Lung (tissue), 12 donors: Measurements from ENCODE around the gene TUBA4B. TPM values are rescaled to one million over a fixed set of nuclear protein-coding genes. Genes with fewer than 3 reads are reported as not detected.

Source experiments
- ATAC-seq: fragments of 200-7000 bp; cut with Tn5 transposase; one replicate; pipeline ENCODE4 v1.9.1; 2020; ENCODE audit warnings: moderate number of reproducible peaks; ENCODE audit not compliant: insufficient read depth, low FRiP score
- DNase-seq, 3 donors: peaks; one replicate each; pipeline ENCODE4 v3.0.0-alpha.2; 2013 to 2017
- H3K27ac ChIP-seq, 2 donors: one replicate each; pipeline ENCODE4 v1.5.1; 2013; ENCODE audit warnings: mild to moderate bottlenecking in 2 of 2, moderate library complexity in 2 of 2, control low read depth in 1 of 2, inconsistent platforms in 1 of 2, low read depth in 1 of 2, low read length in 1 of 2
- H3K27me3 ChIP-seq, 3 donors: one replicate each; pipeline ENCODE4 v1.5.1; 2013; ENCODE audit warnings: low read length in 2 of 3; ENCODE audit not compliant: control insufficient read depth in 3 of 3, insufficient read depth in 3 of 3
- H3K36me3 ChIP-seq, 4 donors: one replicate each; pipeline ENCODE4 v1.5.1; 2013; ENCODE audit warnings: low read length in 4 of 4, mild to moderate bottlenecking in 1 of 4, moderate library complexity in 1 of 4; ENCODE audit not compliant: control insufficient read depth in 4 of 4, insufficient read depth in 4 of 4
- H3K4me1 ChIP-seq, 5 donors: one replicate each; pipeline ENCODE4 v1.5.1; 2013; ENCODE audit warnings: low read length in 5 of 5, mild to moderate bottlenecking in 2 of 5, moderate library complexity in 1 of 5; ENCODE audit not compliant: control insufficient read depth in 5 of 5, insufficient read depth in 5 of 5
- H3K4me3 ChIP-seq: one replicate; pipeline ENCODE4 v1.5.1; 2013; ENCODE audit warnings: mild to moderate bottlenecking, control low read depth, moderate library complexity
- H3K9ac ChIP-seq, 2 donors: one replicate each; pipeline ENCODE4 v1.5.1; 2013; ENCODE audit warnings: low read length in 2 of 2, control low read depth in 1 of 2; ENCODE audit not compliant: insufficient read depth in 1 of 2
- H3K9me3 ChIP-seq, 4 donors: one replicate each; pipeline ENCODE4 v1.5.1; 2013; ENCODE audit warnings: low read length in 3 of 4, mild to moderate bottlenecking in 1 of 4, moderate library complexity in 1 of 4; ENCODE audit not compliant: control insufficient read depth in 4 of 4, insufficient read depth in 3 of 4
- CTCF ChIP-seq: IDR thresholded peaks from 2 replicates; pipeline ENCODE4 v1.5.1; 2012; ENCODE audit warnings: mild to moderate bottlenecking; ENCODE audit errors: control extremely low read depth, extremely low read depth
- WGBS, 2 donors: extraction: QIAGEN DNeasy Blood & Tissue Kit; methylation state at CpG; one replicate each; pipeline ENCODE4 v1.1.7; 2013; 5-methylcytosine and 5-hydroxymethylcytosine counted together
- polyA plus RNA-seq, 2 donors: library from polyadenylated mRNA; stranded (reverse); fragments of 200-250 nt; gene quantifications; one replicate each; pipeline ENCODE4 v1.2.1, GENCODE V29; 2013
- total RNA-seq, 2 donors: library from RNA; depleted of rRNA in 1 of 2; stranded (reverse); fragments of >200 nt in 1 of 2; gene quantifications; one replicate each; pipeline ENCODE4 v1.2.1, GENCODE V29; 2014 to 2021
- donor health status: control.
- donor health status: control.
- donor health status: Bipolar disorder and iron deficiency.
- donor health status: healthy.
- donor health status: DM: yes; HTN: yes; CAD: no.

The TUBA4B gene
- total and polyA plus RNA-seq, 4 donors, result 5.7 to 20.3 (median 10.5) TPM

GRCh38 chr2:219205981-219206327 lies 47.1 kb upstream of the TUBA4B start:
- TF ChIP-seq CTCF, result no peak
- no peaks in the 10 kb centered on the region for H3K9me3 ChIP-seq
- H3K27ac ChIP-seq, result peak overlapping the region; percentile 79 to 93
- peaks cover 4 to 15% (median 15%) of the 10 kb centered on the region in 4 donors for H3K36me3 ChIP-seq
- ATAC-seq (no peak), DNase-seq (no peak)
- WGBS, 2 donors, result 15 to 20% methylated on average over 7 of the region's 7 CpGs
- peak overlapping the region; percentile 44 for H3K4me3 ChIP-seq
- peaks cover 0 to 22% (median 12%) of the 10 kb centered on the region in 5 donors for H3K4me1 ChIP-seq
- H3K9ac ChIP-seq, result peak overlapping the region; percentile 95 to 97
- H3K27me3 ChIP-seq, result no peaks in the 10 kb centered on the region

DNA sequence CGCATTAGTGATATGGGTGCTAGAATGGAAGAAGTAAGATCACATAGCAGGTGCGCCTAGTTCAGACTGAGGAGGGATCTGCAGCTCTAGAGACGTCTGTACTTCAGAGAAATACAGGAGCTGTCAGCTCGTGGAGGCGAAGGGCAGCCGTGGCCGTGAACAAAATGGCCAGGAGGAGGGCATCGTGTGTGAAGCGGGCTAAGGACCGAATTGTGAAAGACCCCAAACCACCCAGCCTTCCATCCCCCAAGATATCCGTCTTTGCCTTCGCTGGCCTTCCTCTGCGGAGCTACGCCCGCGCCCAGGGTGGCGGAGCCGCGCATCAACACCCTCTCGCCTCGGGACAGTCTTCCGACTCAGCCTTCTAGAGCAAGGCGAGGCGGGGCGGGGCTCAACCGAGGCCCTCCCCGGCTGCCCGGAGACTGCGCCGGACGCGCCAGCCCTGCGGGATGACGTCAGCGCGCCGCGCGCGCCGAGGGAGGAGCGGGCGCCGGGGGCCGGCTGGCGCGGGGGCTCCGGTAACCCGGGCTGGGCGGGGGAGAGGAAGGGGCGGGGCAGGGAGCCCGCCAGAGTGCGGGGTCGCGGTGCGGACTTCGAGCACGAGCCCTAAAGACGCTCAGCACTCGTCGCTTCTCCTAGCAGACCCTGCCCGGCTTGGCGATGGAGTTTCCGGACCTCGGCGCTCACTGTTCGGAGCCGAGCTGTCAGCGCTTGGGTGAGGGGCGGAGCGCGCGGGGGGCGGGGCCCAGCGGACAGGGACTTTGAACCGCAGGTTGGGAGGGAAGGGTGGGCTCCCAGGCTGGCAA lies 46.5 kb upstream of the TUBA4B start, which contains the start of gene ZFAND2B:
Gene ZFAND2B, plus strand, starts transcription at position 455 of the 806 bp plus-strand sequence. Its CDS starts 206 bp downstream, at position 661.
- Histone ChIP-seq H3K36me3 (peaks cover 4 to 18% (median 15%) of the 10 kb centered on the region in 4 donors), H3K4me1 (peaks cover 0 to 22% (median 12%) of the 10 kb centered on the region in 5 donors), H3K27ac (peak within 1 kb of the TSS; percentile 79 to 93), H3K4me3 (peak within 1 kb of the TSS; percentile 64), H3K9me3 (no peaks in the 10 kb centered on the region), H3K9ac (peak within 1 kb of the TSS; percentile 95 to 97), H3K27me3 (no peaks in the 10 kb centered on the region)
- ATAC-seq (peak; percentile 99), DNase-seq (peak; percentile 96 to 98 (median 96))
- TF ChIP-seq CTCF, result no peak
- 0% methylated on average over 49 to 76 of the region's 76 CpGs for WGBS, 2 donors

DNA sequence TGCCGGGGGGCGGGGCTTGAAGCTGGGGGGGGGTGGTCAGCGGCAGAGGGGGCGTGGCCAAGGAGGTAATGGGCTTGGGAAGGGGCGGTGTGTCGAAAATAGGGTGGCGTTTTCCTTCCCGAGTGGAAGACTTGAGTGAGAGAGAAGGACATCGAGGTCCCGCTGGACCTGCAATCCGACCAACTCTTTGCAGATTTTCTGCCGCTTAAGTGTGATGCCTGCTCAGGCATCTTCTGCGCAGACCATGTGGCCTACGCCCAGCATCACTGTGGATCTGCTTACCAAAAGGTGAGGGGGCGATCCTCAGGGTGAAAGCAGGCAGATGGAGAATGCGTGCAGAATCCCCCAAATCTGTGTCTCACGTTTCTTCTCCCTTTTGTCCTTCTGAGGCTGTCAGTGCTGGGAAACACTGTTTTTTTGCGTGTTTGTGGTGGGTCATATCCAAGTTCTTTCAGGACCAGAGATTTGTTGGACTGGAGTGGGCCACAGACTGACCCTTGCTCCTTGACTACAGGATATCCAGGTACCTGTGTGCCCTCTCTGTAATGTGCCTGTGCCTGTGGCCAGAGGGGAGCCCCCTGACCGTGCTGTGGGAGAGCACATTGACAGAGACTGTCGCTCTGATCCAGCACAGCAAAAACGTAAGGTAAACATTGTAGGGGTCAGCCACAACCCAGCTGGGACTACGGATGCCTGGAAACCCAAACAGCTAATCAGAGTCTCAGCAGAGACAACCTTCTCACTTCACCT lies 45.7 kb upstream of the TUBA4B start:
- H3K27me3 ChIP-seq, result no peaks in the 10 kb centered on the region
- H3K4me1 ChIP-seq, result peaks cover 0 to 22% (median 12%) of the 10 kb centered on the region in 5 donors
- peak; percentile 1 for ATAC-seq
- peaks cover 4 to 22% (median 16%) of the 10 kb centered on the region in 4 donors for H3K36me3 ChIP-seq
- peak in 2 of 3 donors; percentile 28 to 36 for DNase-seq
- H3K27ac ChIP-seq, result peak overlapping the region; percentile 79 to 93
- H3K9ac ChIP-seq, result peak overlapping the region; percentile 28 to 82
- TF ChIP-seq CTCF, result no peak
- H3K4me3 ChIP-seq, result peak overlapping the region; percentile 64
- 14 to 20% methylated on average over 22 of the region's 22 CpGs for whole genome bisulfite sequencing, 2 donors
- H3K9me3 ChIP-seq, result no peaks in the 10 kb centered on the region
